Heart right ventricle (tissue), 16 donors: ENCODE results near the gene RUFY3. TPM values are rescaled to one million over a fixed set of nuclear protein-coding genes. Genes with fewer than 3 reads are reported as not detected.
A peak's percentile ranks its signal among the peaks of the same experiment; 100 is the strongest.

Source experiments
- ATAC-seq, 8 donors: fragments of 200-7000 bp; cut with Tn5 transposase; one replicate each; pipeline ENCODE4 v1.9.1; 2020; ENCODE audit warnings: mild to moderate bottlenecking in 8 of 8, moderate library complexity in 8 of 8, moderate number of reproducible peaks in 1 of 8
- DNase-seq, 2 donors: peaks; one replicate each; pipeline ENCODE4 v3.0.0-alpha.2; 2020
- H3K27ac ChIP-seq, 10 donors: fragments of 200-600 bp; sonication (generic) in 2 of 10; one replicate each; pipeline versions ENCODE4 v1.5.0 to v1.8.0; 2020 to 2022; ENCODE audit warnings: mild to moderate bottlenecking in 3 of 10
- H3K27me3 ChIP-seq, 7 donors: fragments of 200-600 bp; one replicate each; pipeline ENCODE4 v1.8.0; 2021 to 2022; ENCODE audit warnings: mild to moderate bottlenecking in 2 of 7
- H3K36me3 ChIP-seq, 9 donors: fragments of 200-600 bp; sonication (generic) in 1 of 9; one replicate each; pipeline versions ENCODE4 v1.5.0 to v1.8.0; 2020 to 2022; ENCODE audit warnings: mild to moderate bottlenecking in 2 of 9
- H3K4me1 ChIP-seq, 9 donors: fragments of 200-600 bp; sonication (generic) in 1 of 9; one replicate each; pipeline versions ENCODE4 v1.5.0 to v1.8.0; 2020 to 2022; ENCODE audit warnings: mild to moderate bottlenecking in 4 of 9
- H3K4me3 ChIP-seq, 10 donors: fragments of 200-600 bp; sonication (generic) in 2 of 10; one replicate each; pipeline versions ENCODE4 v1.5.0 to v1.8.0; 2020 to 2022; ENCODE audit warnings: mild to moderate bottlenecking in 7 of 10, moderate library complexity in 2 of 10
- H3K9me3 ChIP-seq, 11 donors: fragments of 200-600 bp in 10 of 11; sonication (generic) in 2 of 11; one replicate each; pipeline versions ENCODE4 v1.5.0 to v1.8.0; 2013 to 2022; ENCODE audit warnings: mild to moderate bottlenecking in 2 of 11, control low read depth in 1 of 11, moderate library complexity in 1 of 11
- CTCF ChIP-seq, 9 donors: fragments of 200-600 bp; sonication (generic) in 2 of 9; IDR thresholded peaks; one replicate each; pipeline versions ENCODE4 v1.5.0 to v1.8.0; 2021 to 2022; ENCODE audit warnings: antibody characterized with exemption in 9 of 9, mild to moderate bottlenecking in 5 of 9, moderate library complexity in 1 of 9
- WGBS, 2 donors: extraction: QIAGEN DNeasy Blood & Tissue Kit; methylation state at CpG; one replicate each; pipeline ENCODE4 v1.1.7; 2013; ENCODE audit warnings: inconsistent platforms in 1 of 2; 5-methylcytosine and 5-hydroxymethylcytosine counted together
- intact Hi-C, 10 donors: fragments of 100-400 bp; cut with DNase I; formaldehyde crosslinking; loops; one replicate each; pipeline versions ENCODE4 v1.11.1 to v1.14.2; 2022
- polyA plus RNA-seq, 2 donors: library from polyadenylated mRNA; stranded (reverse); fragments of 200-250 nt; gene quantifications; one replicate each; pipeline ENCODE4 v1.2.3, GENCODE V29; 2013
- total RNA-seq, 10 donors: library from RNA; stranded (reverse); fragmentation: NEBNext Ultra II Directional in 3 of 10; extraction: Animal tissue kit (Norgen Biotek cat#: 25700) in 3 of 10; gene quantifications; one replicate each; pipeline versions ENCODE4 v1.2.1 to v1.2.4, GENCODE V29; 2021 to 2023
- donor health status: Arrhythmogenic right ventricular cardiomyopathy.
- donor health status: ischemic (EF 13 %, LVEDD 7.1; RV severe dilation, severe dysfunction).
- donor health status: healthy with polysubstance abuse.
- donor health status: DM: no; HTN: yes; CAD: no.
- donor health status: DM: no; HTN: no; CAD: no.
- donor health status: ischemic (EF 25% LVEDD 6.9; RV normal size, moderate dysfunction).
- donor health status: ischemic (EF 25% LVEDD 5.7; RV mildly dilated, moderate dysfunction).
- donor health status: healthy.
- donor health status: DM: yes; HTN: yes; CAD: no.
- donor health status: Ischemic cardiomyopathy.
- donor health status: ischemic (EF 35%, LVEDD 5.7; RV mildly dilated, moderate dysfunction).
- donor health status: nonischemic (EF 11% LVEDD 7.7; RV severe dilation, severe dysfunction).
- donor health status: DM: yes; HTN: yes; CAD: no.
- donor health status: PGD.
- donor health status: ischemic (EF 29% LVEDD 5.4; RV normal size, mild dysfunction).
- donor health status: nonischemic (EF 23%, LVEDD 6.1; RV moderate dilation, normal function).

RUFY3 gene
- total and polyA plus RNA-seq, 12 donors, result 13.2 to 28.7 (median 21.7) TPM

GRCh38 chr4:70704215-70704930 is 17.4 kb upstream of the RUFY3 start:
- Histone ChIP-seq H3K27me3 (no peaks in the 10 kb centered on the region), H3K4me3 (peak overlapping the region; percentile 59 to 96 (median 84)), H3K9me3 (no peaks in the 10 kb centered on the region), H3K27ac (peak overlapping the region; percentile 77 to 99 (median 97)), H3K4me1 (peaks cover 3 to 33% (median 17%) of the 10 kb centered on the region in 9 donors), H3K36me3 (no peaks in the 10 kb centered on the region)
- DNase-seq (peak; percentile 86 to 87), ATAC-seq (peak; percentile 87 to 93 (median 90))
- 1% methylated on average over 47 to 57 of the region's 58 CpGs for WGBS, 2 donors
- intact Hi-C loops, result loop anchor here in 7 of 10 donors (1.0 to 10.0 kb wide), 4 partner anchors 16 to 130 kb away; partner anchors contain the start of genes UTP3 (in 4 of the 7) and GRSF1 (in 3 of the 7)
- peak in 8 of 9 donors; percentile 8 to 66 (median 38) for TF ChIP-seq CTCF (IDR thresholded peaks at IDR 0.05)

- TF ChIP-seq CTCF (IDR thresholded peaks at IDR 0.05), result no peak
- Histone ChIP-seq H3K4me1 (peaks cover 3 to 33% (median 17%) of the 10 kb centered on the region in 9 donors), H3K4me3 (peak overlapping the region; percentile 59 to 96 (median 84)), H3K36me3 (no peaks in the 10 kb centered on the region), H3K9me3 (no peaks in the 10 kb centered on the region), H3K27me3 (no peaks in the 10 kb centered on the region), H3K27ac (peak overlapping the region; percentile 77 to 99 (median 97))
- intact Hi-C loops, result loop anchor here in 7 of 10 donors (1.0 to 10.0 kb wide), 4 partner anchors 16 to 130 kb away; partner anchors contain the start of genes UTP3 (in 4 of the 7) and GRSF1 (in 3 of the 7)
- ATAC-seq (peak in 6 of 8 donors; percentile 11 to 70 (median 46)), DNase-seq (no peak)
- 1% methylated on average over 28 to 39 of the region's 39 CpGs for WGBS, 2 donors
Observed at GRCh38 chr4:70704931-70705182, 16.9 kb upstream of the RUFY3 start.

GRCh38 chr4:70705183-70706043 is 16.4 kb upstream of the RUFY3 start:
- H3K36me3 ChIP-seq, result no peaks in the 10 kb centered on the region
- DNase-seq, result peak; percentile 76 to 77
- TF ChIP-seq CTCF (IDR thresholded peaks at IDR 0.05), result no peak
- intact Hi-C loops, result loop anchor here in 5 of 10 donors (2.0 to 10.0 kb wide), 3 partner anchors 17 to 129 kb away; partner anchors contain the start of genes GRSF1 (in 3 of the 5) and UTP3 (in 1 of the 5)
- H3K4me3 ChIP-seq, result peak overlapping the region; percentile 59 to 96 (median 84)
- peak; percentile 79 to 93 (median 85) for ATAC-seq
- peak overlapping the region; percentile 77 to 99 (median 97) for H3K27ac ChIP-seq
- no peaks in the 10 kb centered on the region for H3K27me3 ChIP-seq
- H3K4me1 ChIP-seq, result peaks cover 3 to 33% (median 17%) of the 10 kb centered on the region in 9 donors
- no peaks in the 10 kb centered on the region for H3K9me3 ChIP-seq
- 0 to 1% methylated on average over 81 to 86 of the region's 86 CpGs for WGBS, 2 donors

GRCh38 chr4:70706044-70706461 is 15.7 kb upstream of the RUFY3 start:
- no peak for DNase-seq
- peak overlapping the region; percentile 59 to 96 (median 84) for H3K4me3 ChIP-seq
- no peak for TF ChIP-seq CTCF (IDR thresholded peaks at IDR 0.05)
- 6 to 10% methylated on average over 7 of the region's 7 CpGs for WGBS, 2 donors
- no peaks in the 10 kb centered on the region for H3K36me3 ChIP-seq
- no peaks in the 10 kb centered on the region for H3K9me3 ChIP-seq
- intact Hi-C loops, result loop anchor here in 4 of 10 donors (10.0 kb wide), 2 partner anchors 119 to 129 kb away; partner anchors contain the start of gene GRSF1 (in 3 of the 4)
- no peak for ATAC-seq
- peak overlapping the region; percentile 77 to 99 (median 97) for H3K27ac ChIP-seq
- H3K27me3 ChIP-seq, result no peaks in the 10 kb centered on the region
- peaks cover 3 to 33% (median 17%) of the 10 kb centered on the region in 9 donors for H3K4me1 ChIP-seq
